Glomerular visceral epithelial cell (primary cell): ENCODE results near the gene ALAS2.
"Not testable (repeated sequence)": the region's sequence is repeated elsewhere in the genome, so short reads cannot be mapped to it uniquely, and the experiment has no call there.

ENCODE experiments used
- DNase-seq: peaks from one replicate; pipeline ENCODE4 v3.0.0-alpha.2; 2016; ENCODE audit errors: extremely low spot score

ALAS2 gene

GRCh38 chrX:55030271-55031205 lies at the start of gene ALAS2:
ALAS2 (minus strand) TSS chrX:55030977; CDS start chrX:55026000, 4,977 bp downstream.
- DNase-seq: no peak

- DNase-seq: no peak
These were observed 44.2 kb upstream of the ALAS2 start, which contains the start of gene PAGE2B for GRCh38 chrX:55074851-55075467. PAGE2B (plus strand) TSS chrX:55075030; CDS start chrX:55076042, 1,012 bp downstream.

GRCh38 chrX:55072286-55072685 lies 41.5 kb upstream of the ALAS2 start:
- DNase-seq: no peak

- DNase-seq: not testable (repeated sequence)
These were observed 36.4 kb upstream of the ALAS2 start for GRCh38 chrX:55067180-55067579.

GRCh38 chrX:55057675-55058249 lies 27.0 kb upstream of the ALAS2 start:
- peak; percentile 22 for DNase-seq

GRCh38 chrX:55056820-55057674 lies 26.3 kb upstream of the ALAS2 start:
- no peak for DNase-seq

- DNase-seq: not testable (repeated sequence)
These were observed 19.8 kb upstream of the ALAS2 start for GRCh38 chrX:55050599-55050998.

GRCh38 chrX:55041514-55041913 lies 10.7 kb upstream of the ALAS2 start:
- DNase-seq: no peak

- DNase-seq: no peak
These were observed 8.7 kb upstream of the ALAS2 start for GRCh38 chrX:55039471-55039870.

GRCh38 chrX:55033429-55033828 lies 2.7 kb upstream of the ALAS2 start:
- peak; percentile 45 for DNase-seq

GRCh38 chrX:55029291-55029690 lies 1.5 kb downstream of the ALAS2 start:
- no peak for DNase-seq

- DNase-seq: no peak
These were observed 2.2 kb downstream of the ALAS2 start for GRCh38 chrX:55028611-55029010.

- no peak for DNase-seq
These were observed 2.7 kb downstream of the ALAS2 start for GRCh38 chrX:55028040-55028439.

- no peak for DNase-seq
These were observed 3.9 kb downstream of the ALAS2 start for GRCh38 chrX:55026840-55027239.

GRCh38 chrX:55026143-55026542 lies 4.6 kb downstream of the ALAS2 start:
- no peak for DNase-seq

GRCh38 chrX:55014897-55015299 lies 15.9 kb downstream of the ALAS2 start:
- no peak for DNase-seq

GRCh38 chrX:55011294-55011693 lies 19.5 kb downstream of the ALAS2 start:
- DNase-seq: no peak

- peak; percentile 6 for DNase-seq
These were observed 22.0 kb downstream of the ALAS2 start for GRCh38 chrX:55008571-55009358.

- peak; percentile 55 for DNase-seq
These were observed 23.1 kb downstream of the ALAS2 start for GRCh38 chrX:55007656-55008055.

GRCh38 chrX:55006827-55007621 lies 23.8 kb downstream of the ALAS2 start:
- DNase-seq: no peak
